Lower lobe of right lung (tissue), 2 donors: Measurements from ENCODE around the gene FILIP1L. TPM values are rescaled to one million over a fixed set of nuclear protein-coding genes. Genes with fewer than 3 reads are reported as not detected.
"Not testable (repeated sequence)": the region's sequence is repeated elsewhere in the genome, so short reads cannot be mapped to it uniquely, and the experiment has no call there.

Experiments used
- ATAC-seq, 2 donors: fragments of 200-7000 bp; cut with Tn5 transposase; one replicate each; pipeline ENCODE4 v1.9.1; 2020 to 2022; ENCODE audit warnings: mild to moderate bottlenecking in 2 of 2, moderate library complexity in 2 of 2
- DNase-seq: peaks from one replicate; pipeline ENCODE4 v3.0.0-alpha.2; 2020
- H3K27ac ChIP-seq: fragments of 200-600 bp; one replicate; pipeline ENCODE4 v1.8.0; 2022
- H3K27me3 ChIP-seq: fragments of 200-600 bp; one replicate; pipeline ENCODE4 v1.8.0; 2022; ENCODE audit warnings: low read depth
- H3K36me3 ChIP-seq: fragments of 200-600 bp; one replicate; pipeline ENCODE4 v1.8.0; 2022; ENCODE audit warnings: mild to moderate bottlenecking
- H3K4me1 ChIP-seq: fragments of 200-600 bp; one replicate; pipeline ENCODE4 v1.8.0; 2022
- H3K4me3 ChIP-seq: fragments of 200-600 bp; one replicate; pipeline ENCODE4 v1.8.0; 2022; ENCODE audit warnings: mild to moderate bottlenecking
- H3K9me3 ChIP-seq: fragments of 200-600 bp; one replicate; pipeline ENCODE4 v1.8.0; 2022
- CTCF ChIP-seq: fragments of 200-600 bp; IDR thresholded peaks from one replicate; pipeline ENCODE4 v1.8.0; 2022; ENCODE audit warnings: antibody characterized with exemption, mild to moderate bottlenecking
- intact Hi-C: fragments of 100-400 bp; cut with DNase I; formaldehyde crosslinking; loops from one replicate; pipeline ENCODE4 v1.11.0; 2022
- total RNA-seq: library from RNA; stranded (reverse); fragmentation: NEBNext Ultra II Directional; extraction: Animal tissue kit (Norgen Biotek cat#: 25700); gene quantifications from one replicate; pipeline ENCODE4 v1.2.1, GENCODE V29; 2021
- donor health status: DM: no; HTN: yes; CAD: no; lungs with severe emphysema.

The FILIP1L gene
- total RNA-seq, 1 donor from 2014 or later: 25.0 TPM

GRCh38 chr3:99846477-99847160 lies 267.7 kb downstream of the FILIP1L start:
- intact Hi-C loops: loop anchor here (10.0 kb wide), 1 partner anchor 408 kb away; no protein-coding TSS in a partner anchor
- Histone ChIP-seq H3K9me3 (no peaks in the 10 kb centered on the region), H3K4me3 (no peak overlapping the region), H3K36me3 (peaks cover 7% of the 10 kb centered on the region), H3K27me3 (no peaks in the 10 kb centered on the region), H3K4me1 (peaks cover 33% of the 10 kb centered on the region), H3K27ac (peak overlapping the region; percentile 73)
- no peak for DNase-seq
- no peak for TF ChIP-seq CTCF
- peak; percentile 59 to 64 for ATAC-seq

- Histone ChIP-seq H3K36me3 (peaks cover 7% of the 10 kb centered on the region), H3K9me3 (no peaks in the 10 kb centered on the region), H3K27me3 (no peaks in the 10 kb centered on the region), H3K27ac (peak overlapping the region; percentile 73), H3K4me3 (no peak overlapping the region), H3K4me1 (peaks cover 33% of the 10 kb centered on the region)
- no peak for DNase-seq
- TF ChIP-seq CTCF: no peak
- peak in 1 of 2 donors; percentile 40 for ATAC-seq
- intact Hi-C loops: loop anchor here (10.0 kb wide), 1 partner anchor 409 kb away; no protein-coding TSS in a partner anchor
These were observed 268.3 kb downstream of the FILIP1L start for GRCh38 chr3:99845999-99846398.

- Histone ChIP-seq H3K27me3 (no peaks in the 10 kb centered on the region), H3K27ac (peak overlapping the region; percentile 73), H3K9me3 (no peaks in the 10 kb centered on the region), H3K4me3 (no peak overlapping the region), H3K36me3 (peaks cover 1% of the 10 kb centered on the region), H3K4me1 (peaks cover 33% of the 10 kb centered on the region)
- ATAC-seq (peak in 1 of 2 donors; percentile 28), DNase-seq (no peak)
- intact Hi-C loops: loop anchor here (10.0 kb wide), 1 partner anchor 409 kb away; no protein-coding TSS in a partner anchor
- TF ChIP-seq CTCF: no peak
These were observed 269.0 kb downstream of the FILIP1L start for GRCh38 chr3:99845331-99845730.

GRCh38 chr3:99843590-99844258 lies 270.6 kb downstream of the FILIP1L start:
- no peak for TF ChIP-seq CTCF
- ATAC-seq (peak; percentile 31 to 45), DNase-seq (no peak)
- Histone ChIP-seq H3K4me3 (no peak overlapping the region), H3K4me1 (peaks cover 33% of the 10 kb centered on the region), H3K36me3 (no peaks in the 10 kb centered on the region), H3K27me3 (no peaks in the 10 kb centered on the region), H3K27ac (peak overlapping the region; percentile 74), H3K9me3 (no peaks in the 10 kb centered on the region)
- intact Hi-C loops: loop anchor here (10.0 kb wide), 1 partner anchor 411 kb away; no protein-coding TSS in a partner anchor

GRCh38 chr3:99842826-99843589 lies 271.3 kb downstream of the FILIP1L start:
- DNase-seq (no peak), ATAC-seq (peak; percentile 70 to 79)
- Histone ChIP-seq H3K27ac (peak overlapping the region; percentile 74), H3K4me3 (no peak overlapping the region), H3K4me1 (peaks cover 33% of the 10 kb centered on the region), H3K36me3 (no peaks in the 10 kb centered on the region), H3K27me3 (no peaks in the 10 kb centered on the region), H3K9me3 (no peaks in the 10 kb centered on the region)
- TF ChIP-seq CTCF: peak; percentile 70
- intact Hi-C loops: loop anchor here (10.0 kb wide), 1 partner anchor 412 kb away; no protein-coding TSS in a partner anchor

GRCh38 chr3:99841949-99842348 lies 272.4 kb downstream of the FILIP1L start:
- not testable (repeated sequence) for H3K4me3 ChIP-seq, H3K9me3 ChIP-seq, H3K27ac ChIP-seq, ATAC-seq, DNase-seq, H3K36me3 ChIP-seq, H3K27me3 ChIP-seq
- intact Hi-C loops: loop anchor here (10.0 kb wide), 1 partner anchor 413 kb away; no protein-coding TSS in a partner anchor
- peaks cover 29% of the 10 kb centered on the region for H3K4me1 ChIP-seq
